ENCODE results near the gene MYZAP. TPM values are rescaled to one million over a fixed set of nuclear protein-coding genes. Genes with fewer than 3 reads are reported as not detected.

Gene MYZAP
- total and polyA plus RNA-seq, 2 of the 13 experiments (the other 11 are each of a cell fraction or from before 2014, with no cell fraction given), result not detected

DNA sequence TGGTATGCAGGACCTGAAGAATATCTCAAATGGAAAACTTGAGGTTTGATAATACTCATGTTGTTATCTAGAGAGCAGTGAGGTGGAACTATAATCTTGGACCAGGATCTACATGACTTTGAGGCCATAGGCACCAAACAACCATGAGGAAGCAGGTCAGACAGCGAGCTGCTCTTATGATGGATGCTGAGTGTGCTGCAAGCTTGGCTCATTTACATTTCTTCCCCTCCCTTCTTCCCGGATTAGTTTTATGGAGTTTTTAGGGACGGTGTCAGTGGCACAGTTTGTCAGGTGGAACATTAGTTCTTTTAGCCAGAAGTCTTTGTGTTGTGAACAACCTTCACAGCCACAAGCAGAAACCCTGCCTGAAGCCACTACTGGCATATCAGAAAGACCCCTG lies 8.0 kb upstream of the MYZAP start (continued):
- TF ChIP-seq ZNF142 (CRISPR knock-in tag; IDR thresholded peaks at IDR 0.05) (no peak), HDAC2 (CRISPR knock-in tag; IDR thresholded peaks at IDR 0.05) (no peak), ZNF224 (CRISPR knock-in tag; IDR thresholded peaks at IDR 0.05) (no peak)

- WGBS (ENCODE audit: low lambda C conversion rate), result 25% methylated on average over 6 of the region's 6 CpGs
- DNase-seq (ENCODE audit: low spot score), result no peak
- H3K9ac ChIP-seq (ENCODE audit: insufficient read depth, low read depth, low read length), result no peak overlapping the region
- no peak for ATAC-seq
- no peak for FAIRE-seq
- no peaks in the 10 kb centered on the region for H3K79me2 ChIP-seq (ENCODE audit: insufficient read depth, low read length)
- CTCF ChIA-PET (ENCODE audit: low intra/inter-chr PET ratio, low total read pairs), result no interaction called here
- no peaks in the 10 kb centered on the region for H4K20me1 ChIP-seq (ENCODE audit: insufficient read depth, low read length)
- H3K36me3 ChIP-seq (replicated peaks in 1 of 2; ENCODE audit: control insufficient read depth in 1 of 2, insufficient read depth in 2 of 2, low read length in 2 of 2), result no peaks in the 10 kb centered on the region
- TF ChIP-seq ATRX (CRISPR knock-in tag; IDR thresholded peaks at IDR 0.05; ENCODE audit: borderline replicate concordance) (no peak), REPIN1 (CRISPR knock-in tag; IDR thresholded peaks at IDR 0.05; ENCODE audit: borderline replicate concordance, low read depth) (no peak), ZNF225 (CRISPR knock-in tag; IDR thresholded peaks at IDR 0.05) (no peak), NFIC (IDR thresholded peaks at IDR 0.05; ENCODE audit: low read length) (no peak), NKX3-1 (CRISPR knock-in tag; IDR thresholded peaks at IDR 0.05) (no peak), ZSCAN29 (CRISPR knock-in tag; conservative IDR thresholded peaks at IDR 0.05) (no peak), HMGA1 (CRISPR knock-in tag; conservative IDR thresholded peaks at IDR 0.05) (no peak), SP4 (CRISPR knock-in tag; IDR thresholded peaks at IDR 0.05) (no peak), IRX3 (CRISPR knock-in tag; IDR thresholded peaks at IDR 0.05; ENCODE audit: borderline replicate concordance, low read depth) (no peak)
- TF ChIP-seq, protein P1, sequence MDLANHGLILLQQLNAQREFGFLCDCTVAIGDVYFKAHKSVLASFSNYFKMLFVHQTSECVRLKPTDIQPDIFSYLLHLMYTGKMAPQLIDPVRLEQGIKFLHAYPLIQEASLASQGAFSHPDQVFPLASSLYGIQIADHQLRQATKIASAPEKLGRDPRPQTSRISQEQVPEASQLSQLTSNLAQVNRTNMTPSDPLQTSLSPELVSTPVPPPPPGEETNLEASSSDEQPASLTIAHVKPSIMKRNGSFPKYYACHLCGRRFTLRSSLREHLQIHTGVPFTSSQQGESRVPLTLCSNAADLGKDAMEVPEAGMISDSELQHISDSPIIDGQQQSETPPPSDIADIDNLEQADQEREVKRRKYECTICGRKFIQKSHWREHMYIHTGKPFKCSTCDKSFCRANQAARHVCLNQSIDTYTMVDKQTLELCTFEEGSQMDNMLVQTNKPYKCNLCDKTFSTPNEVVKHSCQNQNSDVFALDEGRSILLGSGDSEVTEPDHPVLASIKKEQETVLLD (CRISPR knock-in tag; IDR thresholded peaks at IDR 0.05; ENCODE audit: low read depth), result no peak
- H3K4me2 ChIP-seq (ENCODE audit: low read depth, low read length), result no peak overlapping the region
- no peak overlapping the region for H2AFZ ChIP-seq (ENCODE audit: low read length)
- H3K4me3 ChIP-seq (replicated peaks in 1 of 3; ENCODE audit: insufficient read depth in 1 of 3, low read depth in 2 of 3, low read length in 3 of 3), result no peak overlapping the region
- peaks cover 3 to 26% of the 10 kb centered on the region in 2 experiments; a peak in 4 of 5 replicates for H3K27me3 ChIP-seq (ENCODE audit: control insufficient read depth in 1 of 2, insufficient read depth in 2 of 2, low read length in 2 of 2)
- no TSS peak for BruUV-seq (replicated peaks)
- POLR2A ChIA-PET, result no interaction called here
- H3K27ac ChIP-seq (ENCODE audit: extremely low read length, insufficient read depth, low read length), result no peak overlapping the region
- peaks cover 1% of the 10 kb centered on the region for H3K4me1 ChIP-seq (ENCODE audit: insufficient read depth, low read length)
- in situ Hi-C loops (cut with HindIII; ENCODE audit: extremely low pct_ligation_motif_present, low pct_unique_long_range_greater_than_20kb), result no loop called here
- intact Hi-C loops (cut with micrococcal nuclease; ENCODE audit: unreplicated experiment), result no loop called here
- H3K9me3 ChIP-seq (ENCODE audit: low read length), result peaks cover 20% of the 10 kb centered on the region
Observed at GRCh38 chr15:57586661-57587424, 4.9 kb upstream of the MYZAP start.
